Measurements from ENCODE around the gene SCRN1. TPM values are rescaled to one million over a fixed set of nuclear protein-coding genes. Genes with fewer than 3 reads are reported as not detected.
"Not testable (repeated sequence)": the region's sequence is repeated elsewhere in the genome, so short reads cannot be mapped to it uniquely, and the experiment has no call there.

The SCRN1 gene
- total RNA-seq, 1 donor from 2014 or later = 62.3 TPM

DNA sequence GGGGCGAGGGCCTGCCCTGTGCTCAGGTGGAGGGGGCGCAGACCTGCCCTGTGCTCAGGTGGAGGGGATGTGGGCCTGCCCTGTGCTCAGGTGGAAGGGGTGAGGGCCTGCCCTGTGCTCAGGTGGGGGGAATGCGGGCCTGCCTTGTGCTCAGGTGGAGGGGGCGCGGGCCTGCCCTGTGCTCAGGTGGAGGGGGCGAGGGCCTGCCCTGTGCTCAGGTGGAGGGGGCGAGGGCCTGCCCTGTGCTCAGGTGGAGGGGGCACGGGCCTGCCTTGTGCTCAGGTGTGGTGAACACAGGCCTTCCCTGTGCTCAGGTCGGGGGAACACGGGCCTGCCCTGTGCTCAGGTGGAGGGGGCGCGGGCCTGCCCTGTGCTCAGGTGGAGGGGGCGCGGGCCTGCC is 98.8 kb downstream of the SCRN1 start:
- DNase-seq (ENCODE audit: low read depth in 2 of 2) = not testable (repeated sequence)

DNA sequence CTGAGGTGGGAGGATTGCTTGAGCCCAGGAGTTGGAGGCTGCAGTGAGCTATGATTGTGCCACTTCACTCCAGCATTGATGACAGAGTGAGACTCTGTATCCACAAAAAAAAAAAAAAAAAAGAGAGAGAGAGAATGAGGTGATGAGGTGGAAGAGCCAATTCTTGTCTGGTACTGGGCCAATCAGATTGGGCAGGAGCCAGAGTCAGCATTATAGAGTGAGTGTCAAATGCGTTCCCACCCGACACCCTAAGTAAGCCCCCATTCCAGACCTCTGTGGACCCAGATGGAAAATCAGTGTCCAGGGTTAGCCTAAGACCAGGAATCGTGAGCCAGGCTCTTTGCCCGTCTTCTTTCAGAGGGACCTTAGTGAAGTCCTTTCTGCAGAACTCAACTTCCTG is 99.3 kb downstream of the SCRN1 start:
- no peak for DNase-seq (ENCODE audit: low read depth in 2 of 2)

GRCh38 chr7:29889288-29889687 is 100.3 kb downstream of the SCRN1 start:
- DNase-seq (ENCODE audit: low read depth in 2 of 2) = no peak

GRCh38 chr7:29888006-29888405 is 101.6 kb downstream of the SCRN1 start:
- no peak for DNase-seq (ENCODE audit: low read depth in 2 of 2)

DNA sequence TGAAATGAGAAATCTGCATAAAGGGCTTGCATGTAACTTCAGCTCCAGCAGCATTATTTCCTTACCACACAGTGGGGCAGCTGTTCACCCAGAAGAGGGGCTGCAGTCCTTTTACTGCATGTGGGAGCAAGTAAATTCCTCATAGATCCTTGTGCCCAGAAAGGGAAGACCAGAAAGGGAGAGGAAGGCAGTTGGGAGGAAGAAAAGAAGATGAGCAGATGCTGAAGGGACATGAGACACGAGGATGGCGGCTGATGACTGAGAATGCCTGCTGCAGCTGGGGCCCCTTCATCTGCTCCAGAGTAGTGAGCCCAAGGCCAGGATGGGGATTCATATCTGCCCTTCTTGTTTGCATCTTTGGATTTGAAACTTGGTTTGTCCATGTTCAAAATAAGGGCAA is 102.8 kb downstream of the SCRN1 start:
- no peak for DNase-seq (ENCODE audit: low read depth in 2 of 2)

DNA sequence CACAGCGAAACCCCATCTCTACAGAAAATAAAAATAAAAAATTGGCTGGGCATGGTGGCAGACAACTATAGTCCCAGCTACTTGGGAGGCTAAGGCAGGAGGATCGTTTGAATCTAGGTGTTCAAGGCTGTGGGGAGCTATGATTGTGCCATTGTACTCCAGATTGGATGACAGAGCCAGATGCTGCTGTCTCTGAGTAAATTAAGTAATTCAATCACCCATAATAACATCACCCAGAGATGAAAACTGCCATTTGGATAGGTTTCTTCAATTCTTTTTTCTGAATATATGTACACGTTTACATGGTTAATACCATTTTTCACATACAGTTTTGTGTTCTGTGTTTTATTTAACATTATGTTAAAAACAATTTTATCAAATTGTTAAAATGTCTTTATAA is 104.0 kb downstream of the SCRN1 start:
- DNase-seq (ENCODE audit: low read depth in 2 of 2) = no peak

DNA sequence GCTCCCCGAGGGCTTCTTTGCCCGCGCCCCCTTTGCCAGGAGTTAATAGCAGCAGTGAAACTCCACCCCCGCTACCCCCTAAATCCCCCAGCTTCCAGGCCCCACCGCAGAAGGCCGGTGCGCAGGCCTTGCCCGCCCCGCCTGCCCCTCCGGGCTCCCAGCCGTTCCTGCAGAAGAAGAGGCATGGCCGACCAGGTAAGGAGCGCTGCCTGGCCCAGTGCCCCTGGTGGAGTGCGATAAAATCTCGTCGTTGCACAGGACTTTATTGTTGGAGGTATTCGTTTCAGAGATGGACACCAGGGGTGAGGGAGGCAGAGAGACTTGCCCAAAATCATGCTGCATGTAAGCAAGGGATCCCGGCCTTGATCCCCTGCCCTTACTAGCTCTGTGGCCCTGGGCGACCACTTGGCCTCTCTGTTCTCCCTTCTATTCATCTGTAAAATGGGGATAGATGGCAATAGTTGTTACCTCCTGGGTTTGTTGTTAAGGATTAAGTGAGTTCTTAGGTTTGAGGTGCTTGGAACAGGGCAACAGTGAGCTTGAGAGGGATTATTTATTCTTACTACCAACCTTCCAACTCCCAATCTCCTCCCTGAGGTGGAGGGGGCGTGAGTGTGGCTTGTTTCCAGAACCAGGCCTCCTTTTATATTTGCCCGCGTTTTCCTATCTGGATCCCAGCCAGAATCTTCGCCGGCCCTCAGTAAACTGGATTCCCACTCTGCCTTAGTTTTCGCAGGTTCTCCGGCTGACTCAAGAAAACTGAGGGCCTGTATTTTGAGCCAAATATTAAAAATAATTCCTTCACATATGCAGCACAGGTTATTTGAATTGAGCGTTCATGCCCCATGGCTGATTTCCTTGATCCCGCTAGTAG is 105.0 kb downstream of the SCRN1 start:
- no peak for DNase-seq (ENCODE audit: low read depth in 2 of 2)

DNA sequence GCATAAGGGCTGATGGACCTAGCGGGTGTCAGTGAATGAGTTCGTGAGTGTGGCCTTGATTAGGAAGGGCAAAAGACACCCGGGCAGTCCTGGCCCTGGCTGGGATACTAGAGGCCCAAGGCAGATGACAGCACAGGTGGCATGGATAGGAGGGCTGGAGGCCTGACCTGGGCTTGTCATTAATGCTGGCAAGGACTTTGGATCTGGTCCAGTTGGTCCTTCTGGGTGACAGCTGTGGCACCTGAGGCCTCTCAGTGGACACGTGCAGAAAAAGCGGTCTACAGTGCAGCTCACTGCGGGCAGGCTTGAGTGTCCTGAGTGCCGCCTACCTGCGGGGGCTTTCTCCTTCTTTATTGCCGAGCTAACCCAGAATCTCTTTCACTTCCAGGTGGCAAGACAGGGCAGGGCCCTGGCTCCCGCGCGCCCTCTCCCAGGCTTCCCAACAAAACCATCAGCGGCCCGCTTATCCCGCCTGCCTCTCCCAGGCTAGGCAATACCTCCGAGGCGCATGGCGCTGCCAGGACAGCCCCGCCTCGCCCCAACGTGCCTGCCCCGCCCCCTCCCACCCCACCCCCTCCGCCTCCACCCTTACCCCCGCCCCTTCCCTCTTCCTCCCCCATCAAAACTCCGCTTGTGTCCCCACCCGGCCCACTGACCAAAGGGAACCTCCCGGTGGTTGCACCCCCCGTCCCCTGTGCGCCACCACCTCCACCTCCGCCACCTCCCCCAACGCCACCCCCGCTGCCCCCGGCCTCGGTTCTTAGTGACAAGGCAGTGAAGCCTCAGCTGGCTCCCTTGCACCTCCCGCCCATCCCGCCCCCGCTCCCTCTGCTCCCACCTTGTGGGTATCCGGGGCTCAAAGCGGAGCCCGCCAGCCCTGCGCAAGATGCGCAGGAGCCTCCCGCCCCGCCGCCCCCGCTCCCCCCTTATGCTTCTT is 105.9 kb downstream of the SCRN1 start:
- DNase-seq (ENCODE audit: low read depth in 2 of 2) = no peak

DNA sequence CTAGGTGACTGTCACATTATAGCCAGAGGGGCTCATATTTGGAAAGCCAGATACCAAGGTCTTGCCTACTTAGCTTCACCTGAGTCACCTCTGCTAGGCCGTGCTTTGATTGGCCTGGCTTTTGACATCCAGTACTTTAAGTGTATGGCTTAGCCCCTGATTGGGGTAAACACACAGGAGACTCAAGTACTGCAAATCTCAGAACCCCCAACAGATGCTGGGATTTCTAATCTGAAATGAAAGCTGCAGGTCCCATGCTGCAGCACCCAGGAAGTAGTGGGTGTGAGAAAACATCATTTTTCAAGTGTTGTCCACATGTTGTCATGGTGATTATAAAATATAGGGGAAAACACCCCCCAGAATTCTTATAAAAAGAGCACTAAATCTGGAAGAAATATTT is 107.1 kb downstream of the SCRN1 start:
- no peak for DNase-seq (ENCODE audit: low read depth in 2 of 2)

GRCh38 chr7:29881724-29882123 is 107.9 kb downstream of the SCRN1 start:
- DNase-seq (ENCODE audit: low read depth in 2 of 2) = no peak

DNA sequence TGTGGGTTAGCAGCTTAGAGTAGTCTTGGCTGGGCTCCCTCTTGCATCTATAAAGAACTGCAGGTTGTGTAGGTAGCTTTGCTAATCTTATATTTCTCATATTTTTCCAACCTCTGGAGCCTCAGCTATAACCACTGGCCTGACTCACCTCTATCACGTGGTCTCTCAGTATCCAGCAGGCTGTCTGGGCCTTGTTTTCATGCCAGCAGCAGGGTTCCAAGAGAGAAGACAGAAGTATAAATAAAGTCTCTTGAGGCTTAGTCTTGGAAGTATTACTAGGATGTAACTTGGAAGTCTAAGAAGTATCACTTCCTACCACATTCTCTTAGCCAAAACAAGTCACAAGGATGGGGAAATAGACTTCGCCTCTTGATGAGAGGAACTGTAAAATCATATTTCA is 110.0 kb downstream of the SCRN1 start:
- DNase-seq (ENCODE audit: low read depth in 2 of 2) = no peak

GRCh38 chr7:29878081-29878688 is 111.4 kb downstream of the SCRN1 start:
- peak; percentile 55 to 62 for DNase-seq (ENCODE audit: low read depth in 2 of 2)

DNA sequence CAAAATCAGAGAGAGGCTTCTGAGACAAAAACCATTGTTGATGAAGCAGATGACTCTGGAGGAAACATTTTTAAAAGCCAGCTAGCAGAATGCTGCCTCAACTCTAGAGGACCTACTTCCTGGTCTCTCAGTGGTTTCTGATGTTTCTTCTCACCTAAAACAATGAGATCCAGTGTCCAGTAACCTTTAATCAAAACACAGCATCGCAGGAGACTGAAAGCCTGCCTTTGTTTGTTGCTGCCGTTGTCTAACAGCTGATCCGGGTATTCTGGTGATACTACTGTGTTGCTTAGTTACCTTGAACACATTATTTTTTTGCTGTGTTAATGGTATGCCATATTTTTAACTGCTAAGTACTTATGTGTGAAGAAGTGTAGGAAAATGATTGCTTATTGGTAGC is 112.4 kb downstream of the SCRN1 start:
- DNase-seq (ENCODE audit: low read depth in 2 of 2) = peak; percentile 21 to 29

DNA sequence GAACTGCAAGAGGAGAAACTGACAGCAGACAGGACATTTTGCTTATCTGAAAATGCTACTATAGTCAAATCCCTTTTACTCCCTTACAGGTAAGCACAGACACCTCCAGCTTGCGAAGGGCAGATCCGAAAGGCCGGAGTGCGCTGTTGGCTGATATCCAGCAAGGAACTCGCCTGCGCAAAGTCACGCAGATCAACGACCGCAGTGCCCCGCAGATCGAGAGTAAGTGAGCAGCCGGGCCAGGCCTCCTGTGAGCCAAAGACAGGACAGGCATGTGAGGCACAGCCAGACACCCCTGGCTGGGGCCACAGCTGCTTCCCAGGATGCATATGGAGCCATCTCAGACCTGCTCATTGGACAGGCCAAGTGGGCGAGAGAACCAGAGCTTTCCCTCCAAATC is 113.9 kb downstream of the SCRN1 start:
- no peak for DNase-seq (ENCODE audit: low read depth in 2 of 2)

GRCh38 chr7:29873644-29874294 is 115.8 kb downstream of the SCRN1 start:
- DNase-seq (ENCODE audit: low read depth in 2 of 2) = no peak

DNA sequence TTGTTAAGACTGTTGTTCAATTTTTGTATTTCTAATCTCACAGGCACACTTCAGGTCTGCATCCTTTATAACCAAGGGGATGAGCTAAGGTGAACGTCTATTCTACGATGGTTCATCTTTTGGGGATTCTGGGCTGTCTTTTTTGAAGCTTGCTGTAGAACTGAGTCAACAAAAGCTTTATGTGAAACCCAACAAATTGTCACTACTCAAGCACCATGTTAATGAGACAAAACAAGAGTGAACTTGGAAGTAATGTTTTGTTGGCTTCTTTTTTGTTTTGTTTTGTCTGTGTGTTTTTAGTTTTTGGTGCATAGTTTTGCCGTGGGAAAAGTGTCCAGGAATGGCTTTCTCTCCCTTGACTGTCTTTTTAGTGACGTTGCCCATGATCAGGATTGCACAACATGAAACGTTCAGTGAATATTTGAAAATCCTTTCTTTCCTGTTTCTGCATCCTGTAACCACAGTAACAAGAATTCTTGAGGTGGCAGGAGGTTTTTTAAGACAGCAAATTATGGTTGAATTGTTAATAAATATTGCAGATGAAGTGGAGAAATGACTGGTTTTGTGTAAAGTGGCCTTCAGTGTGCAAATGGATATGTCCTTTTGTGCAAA is 117.7 kb downstream of the SCRN1 start:
- peak; percentile 11 to 50 for DNase-seq (ENCODE audit: low read depth in 2 of 2)

Other genes starting within 250 kb of the SCRN1 start
- gene WIPF3, start 183.3 kb downstream of the SCRN1 start, total RNA-seq = not detected in 2 replicates
- 7.9 and 8.7 TPM in 2 replicates for gene FKBP14, start 36.9 kb upstream of the SCRN1 start, total RNA-seq
- gene PLEKHA8, start 38.6 kb upstream of the SCRN1 start, total RNA-seq = 12.3 and 12.4 TPM in 2 replicates
- gene MTURN, start 145.2 kb upstream of the SCRN1 start, total RNA-seq = 8.9 and 9.8 TPM in 2 replicates